GM18505 (cell line): ENCODE data around the gene ANKS1B.
"Not testable (repeated sequence)": the region's sequence is repeated elsewhere in the genome, so short reads cannot be mapped to it uniquely, and the experiment has no call there.

Source experiments
- ATAC-seq: cut with Tn5 transposase; IDR thresholded peaks from one replicate; pipeline ENCODE4 v1.9.1; 2021; ENCODE audit not compliant: unreplicated experiment
- POLR2A ChIP-seq: IDR thresholded peaks from 4 replicates; pipeline ENCODE4 v1.6.1; 2011; ENCODE audit warnings: borderline replicate concordance; ENCODE audit not compliant: insufficient read depth, insufficient read length; ENCODE audit errors: extremely low read depth

ANKS1B gene

DNA sequence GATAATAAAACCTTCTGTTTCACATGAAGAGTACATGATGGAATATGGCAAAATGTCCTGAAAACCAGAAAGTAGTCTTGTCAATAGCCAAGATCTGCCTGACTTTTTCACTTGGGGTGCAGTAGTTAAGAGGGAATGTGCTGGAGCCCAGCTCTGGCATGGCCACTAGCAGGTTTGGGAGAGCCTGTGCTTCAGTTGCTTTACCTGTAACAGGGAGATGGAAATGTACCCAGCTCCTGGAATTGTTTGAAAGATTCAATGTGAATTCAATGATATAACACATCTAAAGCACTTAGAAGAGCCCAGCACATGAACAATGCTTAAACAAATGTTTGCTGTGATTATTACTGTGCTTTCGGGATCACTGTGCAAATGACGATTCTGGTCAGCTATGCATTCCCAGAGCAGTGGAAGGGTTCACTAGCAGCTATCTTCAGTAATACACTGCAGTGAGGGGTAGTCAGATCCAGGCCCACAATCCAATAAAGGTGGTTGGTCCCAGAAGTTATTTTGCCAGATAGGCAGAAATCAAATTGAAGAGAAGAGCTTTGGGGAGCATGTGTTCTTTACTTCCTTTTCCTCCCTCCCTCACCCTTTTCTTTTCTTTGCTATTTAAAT, 1114.7 kb downstream of the ANKS1B start:
- ATAC-seq = no peak
- no peak for TF ChIP-seq POLR2A

DNA sequence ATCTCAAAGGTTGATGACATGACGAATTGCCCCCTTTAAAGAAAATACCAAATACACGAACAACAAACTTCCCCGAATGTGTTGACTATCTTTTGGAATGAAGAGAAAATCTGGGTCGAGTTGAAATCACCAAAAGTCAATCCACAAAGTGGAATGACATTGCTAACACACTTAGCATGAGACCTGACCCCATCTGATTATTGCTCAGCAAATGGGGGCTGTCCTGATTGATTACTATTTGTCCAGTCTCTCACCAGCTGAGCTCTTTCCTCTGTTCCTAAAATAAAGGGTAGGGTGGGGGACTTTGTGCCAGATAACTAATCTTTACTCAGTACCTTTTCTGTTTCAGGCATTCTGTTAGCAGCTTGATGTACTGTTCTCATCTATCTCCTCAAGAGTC, 1116.2 kb downstream of the ANKS1B start:
- TF ChIP-seq POLR2A = no peak
- ATAC-seq = no peak

DNA sequence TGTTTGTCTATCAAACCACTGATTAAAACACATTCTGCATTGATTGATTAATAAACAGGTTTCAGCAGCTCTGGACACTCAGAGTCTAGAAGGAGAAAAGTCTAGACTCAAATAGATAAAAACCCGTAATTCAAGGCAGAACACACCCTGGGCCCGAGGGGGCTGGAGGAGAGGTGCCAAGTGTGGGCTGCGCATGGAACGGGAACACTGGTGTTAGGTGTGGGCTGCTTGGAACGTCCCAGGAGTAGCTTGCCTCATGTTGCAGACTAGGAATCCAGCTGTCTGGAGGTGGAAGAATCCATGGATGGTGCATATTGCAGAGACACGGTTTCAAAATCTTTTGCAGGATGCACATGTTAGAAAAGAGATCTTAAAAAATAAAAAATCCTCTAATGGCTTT, 1116.7 kb downstream of the ANKS1B start:
- TF ChIP-seq POLR2A = no peak
- no peak for ATAC-seq

DNA sequence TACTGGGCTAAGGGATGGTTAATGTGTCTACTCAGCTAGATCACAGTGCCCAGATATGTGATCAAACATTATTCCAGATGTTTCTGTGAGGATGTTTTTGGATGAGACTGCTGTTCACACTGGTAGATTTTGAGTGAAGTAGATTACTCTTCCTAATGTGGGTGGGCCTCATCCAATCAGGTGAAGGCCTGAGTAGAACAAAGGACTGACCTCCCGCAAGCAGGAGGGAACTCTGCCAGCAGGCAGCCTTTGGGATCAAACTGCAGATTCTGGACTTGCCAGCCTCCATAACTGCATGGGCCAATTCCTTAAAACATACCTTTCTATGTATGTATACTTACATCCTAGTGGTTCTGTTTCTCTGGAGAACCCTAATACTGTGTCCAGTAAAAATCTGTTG, 1120.4 kb downstream of the ANKS1B start:
- no peak for ATAC-seq
- TF ChIP-seq POLR2A = no peak

DNA sequence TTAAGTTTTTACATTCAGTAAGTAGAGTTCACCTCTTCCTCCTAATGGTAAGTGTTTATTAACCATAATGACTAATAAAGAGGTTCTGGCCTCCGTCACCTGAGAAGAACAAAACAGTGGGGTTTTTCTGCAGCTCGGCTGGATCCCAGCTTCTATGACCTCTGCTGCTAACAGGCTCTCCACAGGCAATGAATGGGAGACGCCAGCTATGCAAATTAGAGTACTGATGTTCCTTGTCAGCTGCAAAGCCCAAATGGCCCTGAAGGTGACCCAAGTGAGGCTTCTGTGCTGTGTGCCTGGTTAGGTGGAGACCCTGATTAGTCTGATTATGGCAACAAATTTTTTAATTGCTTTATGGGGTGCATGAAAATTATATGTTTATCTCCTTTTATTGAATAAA, 1121.6 kb downstream of the ANKS1B start:
- no peak for TF ChIP-seq POLR2A
- no peak for ATAC-seq

DNA sequence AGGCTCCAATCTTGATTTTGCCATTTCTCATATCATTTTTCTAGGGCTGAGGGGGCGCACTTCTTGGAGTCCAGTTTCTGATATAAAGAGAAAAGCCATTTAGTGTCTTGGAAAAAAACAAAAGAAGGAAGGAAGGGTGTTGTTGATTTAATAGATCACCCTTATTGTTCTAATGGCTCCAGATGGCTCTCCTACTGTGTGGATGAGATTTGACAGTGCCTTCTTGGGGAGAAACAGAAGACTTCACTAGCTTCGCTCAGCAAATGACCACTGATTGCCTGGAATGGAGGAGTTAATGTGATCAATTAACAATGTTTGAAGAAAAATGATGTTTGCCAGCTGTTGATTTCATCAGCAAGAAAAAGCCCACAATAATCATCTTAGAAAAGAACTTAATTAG, 1123.5 kb downstream of the ANKS1B start:
- no peak for TF ChIP-seq POLR2A
- ATAC-seq = no peak

DNA sequence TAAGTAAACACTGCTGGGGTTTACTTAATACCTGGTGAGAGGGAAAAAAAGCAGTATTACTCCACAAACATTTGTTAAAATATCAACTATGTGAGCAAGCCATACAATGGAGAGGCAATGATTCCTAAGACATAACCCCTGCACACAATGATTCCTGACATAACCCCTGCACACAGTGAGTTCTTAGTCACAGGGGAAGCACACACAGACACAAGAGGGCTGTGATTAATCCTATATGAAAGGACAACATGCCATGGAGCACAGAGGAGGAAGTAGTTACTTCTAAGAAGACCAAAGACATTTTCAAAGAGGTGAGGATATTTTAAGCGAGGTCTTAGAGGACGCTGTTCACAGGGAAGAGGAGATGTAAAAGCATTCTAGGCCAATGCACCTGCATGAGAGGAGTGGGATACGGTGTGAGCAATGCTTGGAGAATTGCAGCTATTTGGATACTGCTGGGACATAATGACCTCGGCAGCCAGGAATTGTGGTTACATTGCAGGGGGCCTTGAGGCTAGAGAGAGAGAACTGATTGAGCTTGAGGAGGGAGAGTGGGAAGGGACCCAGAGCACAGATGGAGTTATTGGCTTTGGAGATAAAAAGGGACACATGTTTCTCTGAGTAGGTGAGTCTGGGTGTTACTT, 1127.7 kb downstream of the ANKS1B start:
- ATAC-seq = no peak
- no peak for TF ChIP-seq POLR2A

DNA sequence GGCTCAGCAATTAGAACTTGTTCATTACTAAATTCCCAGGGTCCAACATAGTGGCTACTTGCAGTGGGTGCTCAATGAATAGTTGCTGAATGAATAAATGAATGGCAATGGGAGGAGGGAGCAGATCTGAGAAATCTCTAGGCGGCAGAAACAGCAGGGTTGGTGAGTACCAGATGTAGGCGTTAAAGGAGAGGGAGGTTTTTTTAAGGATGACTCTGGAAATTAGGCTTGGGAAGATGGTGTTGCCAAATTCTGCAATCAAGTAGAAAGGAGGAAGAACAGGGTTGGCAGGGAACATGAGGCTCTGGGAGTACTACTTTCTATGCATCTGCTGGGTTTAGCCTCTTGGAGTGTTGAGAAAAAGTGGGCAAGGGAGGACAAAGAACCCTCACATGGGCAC, 1132.6 kb downstream of the ANKS1B start:
- no peak for TF ChIP-seq POLR2A
- no peak for ATAC-seq

DNA sequence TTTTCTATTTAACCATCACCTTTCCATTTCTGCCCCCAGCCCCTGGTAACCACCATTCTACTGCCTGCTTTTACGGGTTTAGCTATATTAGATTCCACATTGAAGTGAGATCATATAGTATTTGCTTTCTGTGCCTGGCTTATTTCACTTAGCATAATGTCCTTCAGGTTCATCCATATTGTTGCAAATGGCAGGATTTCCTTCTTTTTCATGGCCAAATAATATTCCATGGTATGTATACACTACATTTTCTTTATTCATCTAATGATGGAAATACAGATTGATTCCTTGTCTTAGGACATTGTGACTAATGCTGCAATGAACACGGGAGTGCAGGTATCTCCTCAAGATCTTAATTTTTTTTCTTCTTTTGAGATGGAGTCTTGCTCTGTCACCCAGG, 1137.5 kb downstream of the ANKS1B start:
- no peak for ATAC-seq
- no peak for TF ChIP-seq POLR2A

DNA sequence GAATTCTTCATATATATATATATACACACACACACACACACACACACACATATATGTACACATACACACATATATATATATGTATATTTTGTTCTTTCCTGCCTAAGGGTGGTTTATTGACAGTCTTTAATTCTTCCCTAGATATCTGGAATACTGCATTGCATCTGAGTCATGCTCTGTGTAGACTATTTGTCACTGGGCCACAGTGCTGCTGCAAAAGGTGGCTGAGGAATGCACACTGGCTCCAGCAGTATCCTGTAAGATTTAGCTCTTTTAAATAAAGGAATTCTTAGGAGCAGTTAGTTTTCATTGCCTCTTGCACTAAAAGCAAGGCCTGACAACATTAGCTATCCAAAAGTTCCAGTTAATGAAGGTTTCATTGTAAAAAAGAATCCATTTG, 1138.8 kb downstream of the ANKS1B start:
- TF ChIP-seq POLR2A = no peak
- no peak for ATAC-seq

DNA sequence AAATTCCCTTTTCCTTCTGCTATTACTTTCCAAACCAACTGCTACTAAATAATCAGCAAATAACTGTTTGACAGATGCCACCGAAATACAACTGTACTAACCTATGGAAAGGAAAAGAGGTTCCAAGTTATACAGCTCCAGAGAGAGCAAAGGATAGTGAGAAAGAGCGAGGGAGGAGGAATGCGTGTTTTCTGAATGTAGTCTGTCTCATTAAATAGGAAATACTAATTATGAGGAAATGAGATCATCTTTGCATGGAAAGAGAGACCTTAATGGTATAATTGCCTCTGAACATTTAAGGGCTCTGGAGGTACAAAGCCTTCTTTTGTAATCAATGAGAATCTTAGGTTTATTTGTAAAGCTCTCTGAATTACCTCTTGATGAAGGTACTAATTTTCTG, 1144.4 kb downstream of the ANKS1B start:
- TF ChIP-seq POLR2A = no peak
- no peak for ATAC-seq

DNA sequence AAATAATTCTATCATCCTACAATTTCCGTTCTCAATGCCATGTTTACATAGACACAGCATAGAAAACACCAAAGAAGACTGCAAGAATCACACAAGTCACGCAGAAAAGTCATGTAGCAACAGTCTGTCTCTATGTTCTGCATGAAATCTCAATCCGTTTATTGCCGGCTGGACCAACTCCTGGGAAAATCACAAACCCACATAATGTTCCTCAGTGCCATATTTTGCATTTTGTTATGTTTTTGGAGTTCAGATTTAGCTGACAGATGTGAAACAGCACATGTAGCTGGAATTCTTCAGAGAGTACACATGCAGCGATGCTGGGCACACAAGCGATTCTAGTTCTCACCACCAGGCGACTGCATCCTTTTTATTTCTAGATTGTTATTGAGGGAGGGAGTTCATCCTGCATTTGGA, 1146.5 kb downstream of the ANKS1B start:
- no peak for ATAC-seq
- TF ChIP-seq POLR2A = no peak

DNA sequence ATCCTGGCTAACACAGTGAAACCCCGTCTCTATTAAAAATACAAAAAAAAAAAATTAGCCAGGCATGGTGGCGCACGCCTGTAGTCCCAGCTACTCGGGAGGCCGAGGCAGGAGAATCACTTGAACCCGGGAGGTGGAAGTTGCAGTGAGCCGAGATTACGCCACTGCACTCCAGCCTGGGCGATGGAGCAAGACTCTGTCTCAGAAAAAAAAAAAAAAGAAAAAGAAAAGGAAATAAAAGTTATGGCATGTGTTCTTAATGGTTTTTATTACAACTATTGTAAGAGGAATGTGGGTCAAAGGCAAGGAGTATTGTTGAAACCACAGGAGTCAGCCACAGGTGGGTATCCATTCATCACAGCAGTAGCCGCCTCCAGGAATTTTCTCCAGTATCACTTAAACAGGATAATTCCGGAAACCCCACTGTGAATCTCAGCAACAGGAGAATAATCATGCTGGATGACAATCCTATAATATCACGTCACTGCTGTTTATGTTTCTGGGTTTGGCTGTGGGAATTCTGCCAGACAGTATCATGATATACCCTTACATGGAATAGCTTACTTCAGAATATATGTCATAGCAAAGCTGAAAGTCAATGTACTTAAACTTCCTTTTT, 1147.5 kb downstream of the ANKS1B start:
- ATAC-seq = not testable (repeated sequence)

DNA sequence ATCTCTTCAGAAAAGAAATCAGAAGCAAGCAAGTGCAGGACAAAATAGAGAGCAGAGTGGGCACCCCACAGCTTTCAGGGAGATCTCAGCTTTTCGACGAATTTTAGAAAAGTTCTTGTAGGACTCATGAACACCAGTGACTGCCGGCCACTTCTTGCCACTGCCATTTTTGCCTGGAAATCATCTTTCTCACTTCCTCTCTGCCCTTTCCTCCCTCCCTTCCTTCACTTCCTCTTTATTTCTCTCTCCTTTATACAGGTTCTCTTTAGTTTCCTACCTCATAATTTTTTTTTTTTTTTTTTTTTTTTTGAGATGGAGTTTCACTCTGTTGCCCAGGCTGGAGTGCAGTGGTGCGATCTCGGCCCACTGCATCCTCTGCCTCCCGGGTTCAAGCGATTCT, 1154.1 kb downstream of the ANKS1B start:
- no peak for TF ChIP-seq POLR2A
- ATAC-seq = no peak
